GM20000 (cell line): ENCODE results near the gene PDZRN3.
"Not testable (repeated sequence)": the region's sequence is repeated elsewhere in the genome, so short reads cannot be mapped to it uniquely, and the experiment has no call there.

Experiments
- DNase-seq: peaks from one replicate; pipeline ENCODE4 v3.0.0; 2012; ENCODE audit warnings: low spot score
- CTCF ChIP-seq: IDR thresholded peaks from 2 replicates; pipeline ENCODE4 v1.5.1; 2012; ENCODE audit warnings: mild to moderate bottlenecking, control low read depth; ENCODE audit errors: extremely low read depth, missing control alignments

PDZRN3 gene

GRCh38 chr3:73473181-73473897, 151.4 kb downstream of the PDZRN3 start:
- DNase-seq = no peak
- TF ChIP-seq CTCF = no peak

- no peak for DNase-seq
These were observed 152.6 kb downstream of the PDZRN3 start for GRCh38 chr3:73471986-73472787.

GRCh38 chr3:73470860-73471259, 153.9 kb downstream of the PDZRN3 start:
- no peak for TF ChIP-seq CTCF
- DNase-seq = no peak

More at GRCh38 chr3:73471986-73472787, 152.6 kb downstream of the PDZRN3 start:
- TF ChIP-seq CTCF = no peak

GRCh38 chr3:73469331-73469730, 155.4 kb downstream of the PDZRN3 start:
- no peak for TF ChIP-seq CTCF

GRCh38 chr3:73467211-73467610, 157.5 kb downstream of the PDZRN3 start:
- TF ChIP-seq CTCF = no peak
- DNase-seq = no peak

More at GRCh38 chr3:73469331-73469730, 155.4 kb downstream of the PDZRN3 start:
- no peak for DNase-seq

- no peak for DNase-seq
- TF ChIP-seq CTCF = no peak
These were observed 158.8 kb downstream of the PDZRN3 start for GRCh38 chr3:73465926-73466325.

- DNase-seq = not testable (repeated sequence)
These were observed 160.6 kb downstream of the PDZRN3 start for GRCh38 chr3:73464126-73464525.

- TF ChIP-seq CTCF = no peak
- no peak for DNase-seq
These were observed 163.2 kb downstream of the PDZRN3 start for GRCh38 chr3:73461547-73461946.
